ENCODE results near the gene FKBP1A. TPM values are rescaled to one million over a fixed set of nuclear protein-coding genes. Genes with fewer than 3 reads are reported as not detected.
"Not testable (repeated sequence)": the region's sequence is repeated elsewhere in the genome, so short reads cannot be mapped to it uniquely, and the experiment has no call there.

FKBP1A gene
- total RNA-seq, 2 donors from 2014 or later: 259 to 309 TPM

DNA sequence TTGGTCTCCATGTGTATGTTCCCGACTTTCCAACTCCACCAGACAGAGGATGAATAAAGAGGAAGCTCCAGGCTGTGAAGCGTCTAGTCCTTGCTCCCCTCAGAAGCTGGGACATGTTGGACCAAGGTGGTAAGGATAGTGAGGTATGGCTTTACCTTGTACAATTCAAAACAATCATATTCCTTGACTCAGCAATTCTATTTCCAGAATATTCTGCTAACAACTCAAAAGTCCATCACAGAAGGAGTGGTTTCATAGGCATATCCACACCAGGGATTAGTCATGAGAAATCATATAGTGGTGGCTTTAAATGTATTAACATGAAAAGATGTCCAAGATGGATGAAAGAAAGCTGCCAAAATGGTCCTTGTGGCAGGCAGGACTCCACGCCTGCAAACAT is 19.8 kb downstream of the FKBP1A start:
- no peak for DNase-seq
- no peak for ATAC-seq
- intact Hi-C loops (cut with DNase I, micrococcal nuclease): no loop called here

GRCh38 chr20:1371830-1372539 is 20.9 kb downstream of the FKBP1A start:
- ATAC-seq (no peak), DNase-seq (no peak)
- intact Hi-C loops (cut with DNase I, micrococcal nuclease): no loop called here

GRCh38 chr20:1371202-1371782 is 21.6 kb downstream of the FKBP1A start:
- intact Hi-C loops (cut with DNase I, micrococcal nuclease): no loop called here
- DNase-seq: no peak
- no peak for ATAC-seq

DNA sequence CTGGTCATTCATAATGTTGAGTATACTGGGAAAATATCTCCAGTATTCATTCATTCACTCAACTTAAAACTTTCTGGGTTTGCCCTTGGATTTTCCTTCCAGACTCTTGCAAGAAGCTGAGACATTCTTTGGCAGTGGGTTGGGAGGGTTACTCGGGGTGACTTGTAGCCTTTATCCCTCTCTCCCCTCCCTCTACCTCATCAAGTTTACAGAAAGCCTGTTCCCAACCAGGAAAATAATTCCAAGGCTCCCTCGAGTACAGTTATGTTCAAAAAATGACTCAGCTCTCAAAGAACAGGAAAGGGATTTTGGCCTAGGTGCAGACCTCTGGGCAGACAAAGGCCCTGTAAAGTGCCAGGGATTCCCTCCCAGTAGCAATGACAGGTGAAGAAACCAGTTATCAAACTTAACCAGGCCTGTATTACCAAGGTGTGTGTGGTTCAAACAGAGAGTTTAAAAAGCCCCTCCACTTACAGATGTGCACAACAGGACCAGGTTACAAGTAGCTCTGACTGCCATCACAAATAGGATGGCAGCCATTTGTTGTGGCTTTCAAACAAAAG is 22.2 kb downstream of the FKBP1A start:
- DNase-seq (no peak), ATAC-seq (no peak)
- intact Hi-C loops (cut with DNase I, micrococcal nuclease): no loop called here

GRCh38 chr20:1369970-1370369 is 22.9 kb downstream of the FKBP1A start:
- ATAC-seq (peak; percentile 12), DNase-seq (no peak)
- intact Hi-C loops (cut with DNase I, micrococcal nuclease): no loop called here

DNA sequence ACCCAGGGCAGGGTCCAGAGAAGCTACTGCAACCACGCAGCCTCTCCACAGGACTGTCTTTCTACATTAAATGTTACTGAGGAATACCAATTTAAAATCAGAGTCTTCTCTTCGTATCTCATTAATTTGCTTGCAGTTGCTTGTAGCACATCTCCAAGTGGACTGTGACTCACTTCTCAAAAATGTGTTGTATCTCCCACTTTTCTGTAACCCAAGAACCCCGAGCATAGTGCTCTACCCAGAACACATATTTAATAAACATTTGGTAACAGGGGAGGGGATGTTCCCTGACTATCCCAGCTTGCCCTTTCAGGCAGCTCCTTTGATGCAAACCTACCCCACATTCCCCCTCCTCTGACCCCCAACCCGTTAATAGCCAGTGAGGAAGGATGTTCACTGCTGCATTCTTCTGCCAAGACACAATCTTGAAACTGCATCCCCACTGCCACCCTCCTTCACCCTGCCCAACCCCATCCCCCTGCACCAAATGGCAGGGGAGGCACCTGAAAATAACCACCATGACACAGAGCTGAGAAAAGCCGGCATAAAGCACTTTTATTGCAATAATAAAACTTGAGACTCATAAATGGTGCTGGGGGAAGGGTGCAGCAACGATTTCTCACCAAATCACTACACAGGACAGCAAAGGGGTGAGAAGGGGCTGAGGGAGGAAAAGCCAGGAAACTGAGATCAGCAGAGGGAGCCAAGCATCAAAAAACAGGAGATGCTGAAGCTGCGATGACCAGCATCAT is 24.2 kb downstream of the FKBP1A start:
- peak in 1 of 2 donors; percentile 28 for DNase-seq
- intact Hi-C loops (cut with DNase I, micrococcal nuclease): no loop called here

GRCh38 chr20:1367479-1367878 is 25.4 kb downstream of the FKBP1A start:
- no peak for DNase-seq
- ATAC-seq: no peak
- intact Hi-C loops (cut with DNase I, micrococcal nuclease): no loop called here

More for the DNA sequence above, 24.2 kb downstream of the FKBP1A start:
- ATAC-seq: peak; percentile 80

- intact Hi-C loops (cut with DNase I, micrococcal nuclease): no loop called here
- DNase-seq (no peak), ATAC-seq (no peak)
Observed at GRCh38 chr20:1364106-1364505, 28.7 kb downstream of the FKBP1A start.

DNA sequence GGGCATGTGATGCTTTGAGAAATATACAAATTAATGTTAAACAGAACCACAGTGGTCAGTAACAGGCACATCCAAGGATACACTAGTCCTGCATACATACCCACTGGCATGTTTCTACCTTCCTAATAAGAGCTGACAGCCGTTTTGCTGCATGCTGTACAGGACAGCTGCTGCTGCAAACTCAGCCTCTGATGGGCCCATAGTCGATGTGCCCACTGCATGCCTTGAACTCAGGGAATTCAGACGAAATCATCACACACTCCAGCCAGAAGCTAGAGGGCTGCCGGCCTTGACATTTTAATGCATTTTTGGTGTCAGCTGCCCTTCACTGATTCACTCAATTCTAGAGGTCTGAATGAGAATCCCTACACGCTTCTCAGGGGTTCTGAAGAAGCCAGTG is 29.3 kb downstream of the FKBP1A start:
- ATAC-seq (no peak), DNase-seq (no peak)
- intact Hi-C loops (cut with DNase I, micrococcal nuclease): no loop called here

DNA sequence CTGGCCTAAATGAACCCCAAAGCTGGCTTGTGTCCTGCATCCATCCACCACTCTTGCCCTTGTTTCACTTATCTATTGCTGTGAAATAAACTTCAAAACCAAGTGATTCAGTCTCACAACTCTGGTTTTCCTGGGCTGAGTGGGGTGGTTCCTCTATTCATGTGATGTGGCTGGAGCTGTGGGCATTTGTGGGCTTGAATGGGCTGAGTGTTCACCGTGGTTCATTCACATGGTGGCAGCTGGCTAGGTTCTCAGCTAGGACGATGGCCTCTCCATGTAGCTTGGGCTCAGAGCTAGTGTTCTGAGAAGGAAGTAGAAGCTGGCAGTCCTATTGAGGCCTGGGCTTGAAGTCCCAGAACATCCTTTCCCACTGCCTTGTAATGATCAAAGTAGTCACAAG is 30.4 kb downstream of the FKBP1A start:
- ATAC-seq (no peak), DNase-seq (no peak)
- intact Hi-C loops (cut with DNase I, micrococcal nuclease): no loop called here

- ATAC-seq (no peak), DNase-seq (no peak)
- intact Hi-C loops (cut with DNase I, micrococcal nuclease): no loop called here
Observed at GRCh38 chr20:1360094-1360846, 32.6 kb downstream of the FKBP1A start.

GRCh38 chr20:1357921-1358671 is 34.8 kb downstream of the FKBP1A start:
- DNase-seq (no peak), ATAC-seq (no peak)
- intact Hi-C loops (cut with DNase I, micrococcal nuclease): no loop called here

DNA sequence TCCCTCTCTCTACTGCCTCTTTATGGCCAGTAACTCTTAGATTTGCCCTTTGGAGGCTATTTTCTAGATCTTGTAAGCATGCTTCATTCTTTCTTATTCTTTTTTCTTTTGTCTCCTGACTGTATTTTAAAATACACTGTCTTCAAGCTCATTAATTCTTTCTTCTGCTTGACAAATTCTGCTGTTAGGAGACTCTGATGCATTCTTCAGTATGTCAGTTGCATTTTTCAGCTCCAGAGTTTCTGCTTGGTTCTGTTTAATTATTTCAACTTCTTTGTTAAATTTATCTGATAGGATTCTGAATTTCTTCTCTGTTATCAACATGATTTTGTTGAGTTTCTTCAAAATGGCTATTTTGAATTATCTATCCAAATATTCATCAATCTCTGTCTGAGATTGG is 38.9 kb downstream of the FKBP1A start:
- ATAC-seq (no peak), DNase-seq (no peak)
- intact Hi-C loops (cut with DNase I, micrococcal nuclease): no loop called here

- intact Hi-C loops (cut with DNase I, micrococcal nuclease): no loop called here
- no peak for DNase-seq
- no peak for ATAC-seq
Observed at GRCh38 chr20:1346315-1346969, 46.4 kb downstream of the FKBP1A start.

GRCh38 chr20:1345756-1346093 is 47.1 kb downstream of the FKBP1A start:
- intact Hi-C loops (cut with DNase I, micrococcal nuclease): no loop called here
- peak; percentile 26 for ATAC-seq
- no peak for DNase-seq

- DNase-seq: no peak
Observed at GRCh38 chr20:1345030-1345755, 47.7 kb downstream of the FKBP1A start.

GRCh38 chr20:1343446-1344124 is 49.3 kb downstream of the FKBP1A start:
- intact Hi-C loops (cut with DNase I, micrococcal nuclease); DNase-seq: not testable (repeated sequence)

More at GRCh38 chr20:1345030-1345755, 47.7 kb downstream of the FKBP1A start:
- no peak for ATAC-seq
- intact Hi-C loops (cut with DNase I, micrococcal nuclease): no loop called here

More at GRCh38 chr20:1343446-1344124, 49.3 kb downstream of the FKBP1A start:
- ATAC-seq: not testable (repeated sequence)

Measured in left colon (tissue), 2 donors.